ENCODE measurements around the gene AIP.

The AIP gene

DNA sequence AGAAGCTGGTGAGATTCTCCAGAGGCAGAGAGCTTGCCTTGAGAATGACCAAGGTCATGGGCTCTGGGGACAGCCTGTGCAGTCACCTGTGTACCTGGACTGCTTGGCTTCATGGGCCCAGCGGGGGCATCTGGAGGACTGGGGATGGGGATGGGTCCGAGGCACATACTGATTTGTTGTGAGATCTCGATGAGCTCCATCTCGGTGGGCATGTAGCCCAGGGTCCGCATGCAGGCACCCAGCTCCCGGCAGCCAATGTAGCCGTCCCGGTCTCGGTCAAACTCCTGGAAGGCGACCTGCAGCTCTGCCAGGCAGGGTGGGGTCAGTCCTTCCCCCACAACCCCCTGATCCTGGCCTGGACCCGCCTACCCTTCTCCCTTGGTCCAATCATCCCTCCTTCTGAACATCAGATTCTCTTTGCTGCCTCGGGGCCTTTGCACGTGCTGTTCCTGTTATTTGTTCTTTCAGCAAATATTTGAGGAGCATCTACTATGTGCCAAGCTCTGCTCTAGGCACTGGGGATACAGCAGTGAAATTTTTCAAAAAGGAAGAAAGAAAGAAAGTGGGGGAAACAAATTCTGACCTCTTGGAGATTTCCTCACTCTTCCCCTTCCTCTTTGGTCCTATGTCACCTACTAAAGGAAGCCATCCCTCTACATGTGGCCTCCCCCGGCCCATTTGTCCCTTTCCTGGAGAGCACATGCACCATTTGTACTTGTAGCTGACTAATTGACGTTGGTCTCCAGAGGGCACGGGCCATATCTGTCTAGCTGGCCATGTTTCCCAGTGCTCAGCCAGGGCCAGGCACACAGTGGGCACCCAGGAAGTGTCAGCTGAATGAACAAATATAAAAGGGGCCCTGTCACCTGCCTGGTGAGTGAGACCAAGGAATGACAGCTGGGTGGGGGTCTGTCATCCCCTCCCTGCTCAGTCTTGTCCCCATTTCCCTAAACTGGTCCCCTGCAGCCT lies 38.3 kb downstream of the AIP start:
- no peak overlapping the region for H3K4me3 ChIP-seq (ENCODE audit: low read length)
- no peaks in the 10 kb centered on the region for H3K9me3 ChIP-seq (ENCODE audit: control insufficient read depth, low read length)
- peaks cover 30% of the 10 kb centered on the region for H3K27me3 ChIP-seq (replicated peaks; ENCODE audit: control insufficient read depth, insufficient read depth, low read length)
- H3K4me1 ChIP-seq (ENCODE audit: control insufficient read depth, insufficient read depth, low read length): no peaks in the 10 kb centered on the region
- DNase-seq (ENCODE audit: low read depth): no peak
- H3K36me3 ChIP-seq (ENCODE audit: control insufficient read depth, insufficient read depth, low read length, severe bottlenecking): no peaks in the 10 kb centered on the region
- no peak overlapping the region for H3K9ac ChIP-seq (ENCODE audit: low read length)

DNA sequence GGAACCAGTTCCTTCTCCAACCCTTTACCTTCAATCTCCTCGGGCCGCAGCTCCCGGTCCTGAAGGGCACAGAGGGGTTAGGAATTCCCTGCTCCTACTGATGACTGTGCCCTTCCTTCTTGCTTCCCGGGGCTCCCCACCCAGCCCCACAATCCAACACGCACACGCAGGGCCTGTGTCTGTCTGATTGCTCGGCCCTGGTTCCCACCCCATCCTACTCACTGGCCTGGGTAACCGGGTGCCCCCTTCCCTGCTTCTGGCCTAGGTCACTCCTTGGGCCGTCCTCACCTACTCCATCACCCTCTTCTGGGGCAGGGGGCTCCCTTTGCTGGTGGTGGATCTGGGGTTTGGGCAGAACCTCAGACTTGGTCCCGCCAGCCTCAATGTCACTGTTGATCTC lies 39.1 kb downstream of the AIP start:
- no peak overlapping the region for H3K4me3 ChIP-seq (ENCODE audit: low read length)
- no peaks in the 10 kb centered on the region for H3K36me3 ChIP-seq (ENCODE audit: control insufficient read depth, insufficient read depth, low read length, severe bottlenecking)
- peaks cover 3% of the 10 kb centered on the region for H3K9me3 ChIP-seq (ENCODE audit: control insufficient read depth, low read length)
- no peak for DNase-seq (ENCODE audit: low read depth)
- no peaks in the 10 kb centered on the region for H3K4me1 ChIP-seq (ENCODE audit: control insufficient read depth, insufficient read depth, low read length)
- peaks cover 30% of the 10 kb centered on the region for H3K27me3 ChIP-seq (replicated peaks; ENCODE audit: control insufficient read depth, insufficient read depth, low read length)
- H3K9ac ChIP-seq (ENCODE audit: low read length): no peak overlapping the region

DNA sequence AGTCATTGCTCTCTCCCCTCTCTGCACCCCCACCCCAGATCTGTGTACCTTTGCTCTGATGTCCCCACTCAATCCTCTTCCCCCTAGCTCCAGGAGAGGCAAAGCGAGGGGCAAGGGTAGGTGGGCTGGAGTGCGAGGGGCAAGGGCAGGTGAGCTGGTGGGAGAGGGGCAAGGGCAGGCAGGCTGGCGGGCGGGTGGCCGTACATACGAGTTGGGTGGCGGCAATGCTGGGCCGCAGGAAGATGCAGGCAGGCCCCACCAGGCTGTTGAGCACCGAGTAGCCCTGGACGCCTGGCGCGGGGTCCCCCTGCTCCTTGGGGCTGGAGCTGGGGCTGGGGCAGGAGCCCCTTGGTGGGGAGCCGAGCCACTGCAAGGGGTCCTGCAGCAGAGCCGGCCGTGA lies 39.5 kb downstream of the AIP start:
- no peak overlapping the region for H3K9ac ChIP-seq (ENCODE audit: low read length)
- H3K27me3 ChIP-seq (replicated peaks; ENCODE audit: control insufficient read depth, insufficient read depth, low read length): peaks cover 34% of the 10 kb centered on the region
- H3K36me3 ChIP-seq (ENCODE audit: control insufficient read depth, insufficient read depth, low read length, severe bottlenecking): no peaks in the 10 kb centered on the region
- no peak overlapping the region for H3K4me3 ChIP-seq (ENCODE audit: low read length)
- no peak for DNase-seq (ENCODE audit: low read depth)
- peaks cover 3% of the 10 kb centered on the region for H3K9me3 ChIP-seq (ENCODE audit: control insufficient read depth, low read length)
- H3K4me1 ChIP-seq (ENCODE audit: control insufficient read depth, insufficient read depth, low read length): no peaks in the 10 kb centered on the region

DNA sequence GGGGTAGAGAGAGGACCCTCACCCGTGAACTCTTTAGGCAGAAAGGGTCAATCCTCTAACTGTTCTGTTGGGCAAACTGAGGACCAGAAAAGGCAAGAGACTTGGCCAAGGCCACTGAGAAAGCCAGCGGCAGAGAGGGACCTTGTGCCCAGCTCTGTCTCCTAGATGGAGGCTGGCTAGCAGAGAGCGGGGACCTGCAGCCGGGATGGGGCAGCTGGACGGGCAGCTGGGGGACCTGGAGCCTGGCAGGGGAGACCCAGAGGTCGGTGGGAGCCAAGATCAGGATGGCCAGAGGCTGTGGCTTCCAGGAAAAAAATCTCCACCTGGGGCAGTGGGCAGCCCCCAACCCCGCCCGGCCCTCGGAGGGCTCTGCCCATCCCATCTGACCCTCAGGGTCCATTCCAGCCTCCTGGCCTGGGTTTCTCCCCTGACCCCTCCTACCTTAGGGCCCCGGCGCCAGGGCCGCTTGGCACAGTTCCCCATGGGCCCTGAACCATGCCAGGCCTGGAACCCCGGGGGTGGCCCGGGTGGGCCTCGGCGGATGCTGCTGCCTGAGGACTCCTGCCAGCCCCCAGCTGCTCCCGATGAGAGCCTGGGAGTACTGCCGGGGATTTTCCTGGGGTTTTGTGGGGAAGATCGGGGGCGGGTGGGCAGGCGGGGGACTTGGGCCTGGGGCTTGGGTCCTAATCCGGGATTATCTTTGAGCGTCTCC lies 40.2 kb downstream of the AIP start, which contains the start of gene CABP2:
CABP2 (minus strand) TSS at position 603 of the 712 bp plus-strand sequence; CDS start at position 483, 120 bp downstream.
- Histone ChIP-seq H3K36me3 (ENCODE audit: control insufficient read depth, insufficient read depth, low read length, severe bottlenecking) (no peaks in the 10 kb centered on the region), H3K4me1 (ENCODE audit: control insufficient read depth, insufficient read depth, low read length) (no peaks in the 10 kb centered on the region), H3K4me3 (ENCODE audit: low read length) (no peak within 1 kb of the TSS), H3K27me3 (replicated peaks; ENCODE audit: control insufficient read depth, insufficient read depth, low read length) (peaks cover 38% of the 10 kb centered on the region), H3K9ac (ENCODE audit: low read length) (no peak within 1 kb of the TSS), H3K9me3 (ENCODE audit: control insufficient read depth, low read length) (peaks cover 3% of the 10 kb centered on the region)
- DNase-seq (ENCODE audit: low read depth): no peak

DNA sequence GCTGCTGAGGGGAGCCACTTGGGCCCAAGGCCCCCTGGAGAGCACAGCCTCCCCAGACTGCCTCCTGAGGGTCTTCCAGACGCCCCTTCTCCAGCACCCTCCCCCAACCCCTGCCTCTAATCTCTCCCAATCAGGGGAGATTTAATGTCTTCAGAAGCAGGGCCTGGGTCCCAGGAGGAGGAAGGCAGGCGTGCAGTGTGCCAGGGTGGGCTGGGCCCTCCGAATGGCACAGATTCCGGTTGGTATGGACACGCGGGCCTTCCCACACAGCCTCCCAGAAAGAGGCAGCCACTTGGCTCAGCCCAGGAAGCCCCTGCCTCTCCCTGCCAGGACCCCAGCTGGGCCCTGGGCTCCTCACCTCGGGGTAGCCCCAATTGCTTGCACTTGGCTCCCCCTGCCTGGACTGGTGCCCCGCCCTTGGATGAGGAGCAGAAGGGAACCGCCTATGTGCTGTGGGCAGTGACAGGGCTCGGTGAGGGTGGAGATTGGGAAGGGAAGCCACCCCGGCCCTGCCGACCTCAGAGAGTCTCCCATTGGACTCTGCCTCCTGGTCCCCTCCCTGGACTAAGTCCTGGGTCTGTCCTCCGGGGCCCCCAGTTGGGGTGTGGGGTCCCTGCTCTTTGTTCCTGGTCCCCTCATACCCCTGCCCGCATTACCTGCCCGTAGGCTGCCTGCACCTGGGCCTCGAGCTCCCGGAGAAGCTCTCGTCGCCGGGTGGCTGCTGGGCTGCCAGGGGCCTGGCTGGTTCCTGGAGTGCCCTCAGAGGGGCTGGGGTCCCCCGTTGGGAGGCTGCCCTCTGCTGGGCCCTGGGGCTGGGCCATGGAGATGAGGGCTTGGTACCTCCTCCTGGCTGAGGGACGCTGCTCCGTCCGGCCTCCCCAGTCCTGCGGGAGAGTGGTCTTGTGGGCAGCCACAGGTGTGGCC lies 41.0 kb downstream of the AIP start:
- Histone ChIP-seq H3K4me3 (ENCODE audit: low read length) (no peak overlapping the region), H3K9ac (ENCODE audit: low read length) (no peak overlapping the region), H3K9me3 (ENCODE audit: control insufficient read depth, low read length) (peaks cover 3% of the 10 kb centered on the region), H3K36me3 (ENCODE audit: control insufficient read depth, insufficient read depth, low read length, severe bottlenecking) (no peaks in the 10 kb centered on the region), H3K4me1 (ENCODE audit: control insufficient read depth, insufficient read depth, low read length) (no peaks in the 10 kb centered on the region), H3K27me3 (replicated peaks; ENCODE audit: control insufficient read depth, insufficient read depth, low read length) (peaks cover 40% of the 10 kb centered on the region)
- no peak for DNase-seq (ENCODE audit: low read depth)

DNA sequence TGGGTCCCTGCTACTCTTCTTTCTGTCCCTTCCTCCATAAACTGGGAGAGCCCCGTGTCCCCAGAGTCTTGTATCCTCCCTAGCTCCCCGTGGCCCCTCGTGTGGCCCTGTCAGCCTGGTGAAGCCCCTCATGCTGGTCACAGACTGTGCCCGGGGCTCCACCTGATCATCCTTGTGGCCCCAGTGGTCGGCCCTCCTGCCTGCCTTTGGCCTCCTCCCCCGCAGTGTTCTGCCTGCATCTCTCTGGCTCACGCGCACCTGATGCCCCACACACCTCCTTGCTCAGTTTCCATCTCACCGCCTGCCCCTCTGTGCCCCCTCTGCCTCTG lies 41.6 kb downstream of the AIP start:
- Histone ChIP-seq H3K4me3 (ENCODE audit: low read length) (no peak overlapping the region), H3K9ac (ENCODE audit: low read length) (no peak overlapping the region), H3K4me1 (ENCODE audit: control insufficient read depth, insufficient read depth, low read length) (no peaks in the 10 kb centered on the region), H3K9me3 (ENCODE audit: control insufficient read depth, low read length) (peaks cover 3% of the 10 kb centered on the region), H3K36me3 (ENCODE audit: control insufficient read depth, insufficient read depth, low read length, severe bottlenecking) (no peaks in the 10 kb centered on the region), H3K27me3 (replicated peaks; ENCODE audit: control insufficient read depth, insufficient read depth, low read length) (peaks cover 40% of the 10 kb centered on the region)
- DNase-seq (ENCODE audit: low read depth): no peak

DNA sequence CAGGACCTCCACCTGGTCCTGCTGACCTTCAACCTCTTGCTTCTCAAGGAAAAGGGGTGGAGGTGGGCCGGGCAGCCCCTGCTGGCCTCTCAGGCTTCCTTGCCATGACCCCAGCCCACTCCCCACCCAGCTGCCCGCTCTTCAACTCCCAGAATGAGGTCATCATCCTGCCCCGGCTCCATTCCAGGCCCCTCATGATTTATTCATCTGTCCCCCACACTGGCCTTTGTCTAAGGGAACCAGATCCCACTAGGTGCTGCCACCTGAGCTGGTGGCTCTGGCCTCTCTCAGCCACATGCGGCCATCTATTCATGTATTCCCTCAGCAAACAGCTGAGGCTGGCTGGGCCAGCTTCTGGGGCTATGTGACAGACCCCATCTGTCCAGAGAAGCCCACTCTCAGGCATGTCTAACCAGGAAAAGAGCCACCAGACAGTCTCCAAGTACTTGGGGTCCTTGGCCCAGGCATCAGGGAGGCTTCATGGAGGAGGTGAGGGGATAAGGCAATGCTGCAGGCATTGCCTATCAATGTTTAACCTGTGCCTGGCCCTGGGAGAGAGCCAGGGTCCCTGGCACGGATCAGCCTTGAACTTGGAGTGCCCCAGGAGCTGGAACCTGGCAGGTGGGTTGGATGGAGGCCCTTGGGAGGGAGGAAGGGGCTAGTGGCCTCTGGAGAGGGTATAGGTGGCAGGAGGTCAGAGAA lies 42.6 kb downstream of the AIP start:
- Histone ChIP-seq H3K4me1 (ENCODE audit: control insufficient read depth, insufficient read depth, low read length) (no peaks in the 10 kb centered on the region), H3K9ac (ENCODE audit: low read length) (no peak overlapping the region), H3K4me3 (ENCODE audit: low read length) (no peak overlapping the region), H3K9me3 (ENCODE audit: control insufficient read depth, low read length) (peaks cover 3% of the 10 kb centered on the region), H3K36me3 (ENCODE audit: control insufficient read depth, insufficient read depth, low read length, severe bottlenecking) (no peaks in the 10 kb centered on the region), H3K27me3 (replicated peaks; ENCODE audit: control insufficient read depth, insufficient read depth, low read length) (peaks cover 40% of the 10 kb centered on the region)
- no peak for DNase-seq (ENCODE audit: low read depth)

DNA sequence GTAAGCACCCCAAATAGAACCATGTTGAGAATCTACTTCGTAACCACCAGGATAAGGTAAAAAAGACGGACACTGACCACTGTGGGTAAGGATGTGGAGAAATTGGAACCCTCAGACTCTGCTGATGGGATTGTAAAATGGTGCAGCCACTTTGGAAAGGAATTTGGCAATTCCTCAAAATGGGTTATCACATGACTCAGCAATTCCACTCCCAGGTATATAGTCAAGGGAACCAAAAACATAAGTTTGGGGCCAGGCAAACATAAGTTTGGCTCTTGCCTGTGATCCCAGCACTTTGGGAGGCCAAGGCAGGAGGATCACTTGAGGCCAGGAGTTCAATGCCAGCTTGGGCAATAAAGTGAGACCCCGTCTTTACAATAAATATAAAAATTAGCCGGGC lies 45.5 kb downstream of the AIP start:
- H3K9ac ChIP-seq (ENCODE audit: low read length): no peak overlapping the region
- H3K4me1 ChIP-seq (ENCODE audit: control insufficient read depth, insufficient read depth, low read length): no peaks in the 10 kb centered on the region
- no peak overlapping the region for H3K4me3 ChIP-seq (ENCODE audit: low read length)
- no peaks in the 10 kb centered on the region for H3K36me3 ChIP-seq (ENCODE audit: control insufficient read depth, insufficient read depth, low read length, severe bottlenecking)
- DNase-seq (ENCODE audit: low read depth): no peak
- H3K27me3 ChIP-seq (replicated peaks; ENCODE audit: control insufficient read depth, insufficient read depth, low read length): peaks cover 31% of the 10 kb centered on the region
- peaks cover 12% of the 10 kb centered on the region for H3K9me3 ChIP-seq (ENCODE audit: control insufficient read depth, low read length)

DNA sequence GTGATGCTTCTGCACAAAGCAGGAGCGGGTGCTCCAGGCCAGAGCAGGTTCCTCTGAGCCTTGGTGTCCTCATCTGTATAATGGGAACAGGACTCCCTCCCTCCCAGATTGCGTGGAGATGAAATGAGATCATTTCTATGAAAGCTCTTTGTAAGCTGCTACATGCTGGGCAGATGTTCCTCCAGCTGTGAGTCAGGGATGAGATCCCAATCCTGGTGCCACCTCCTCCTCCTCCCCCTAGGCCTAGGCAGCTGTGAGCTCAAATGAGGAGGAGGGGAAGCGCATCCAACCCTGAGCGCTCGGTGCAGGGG lies 47.4 kb downstream of the AIP start:
- Histone ChIP-seq H3K4me1 (ENCODE audit: control insufficient read depth, insufficient read depth, low read length) (no peaks in the 10 kb centered on the region), H3K4me3 (ENCODE audit: low read length) (no peak overlapping the region), H3K27me3 (replicated peaks; ENCODE audit: control insufficient read depth, insufficient read depth, low read length) (peaks cover 18% of the 10 kb centered on the region), H3K36me3 (ENCODE audit: control insufficient read depth, insufficient read depth, low read length, severe bottlenecking) (no peaks in the 10 kb centered on the region), H3K9ac (ENCODE audit: low read length) (no peak overlapping the region), H3K9me3 (ENCODE audit: control insufficient read depth, low read length) (peaks cover 26% of the 10 kb centered on the region)
- no peak for DNase-seq (ENCODE audit: low read depth)

DNA sequence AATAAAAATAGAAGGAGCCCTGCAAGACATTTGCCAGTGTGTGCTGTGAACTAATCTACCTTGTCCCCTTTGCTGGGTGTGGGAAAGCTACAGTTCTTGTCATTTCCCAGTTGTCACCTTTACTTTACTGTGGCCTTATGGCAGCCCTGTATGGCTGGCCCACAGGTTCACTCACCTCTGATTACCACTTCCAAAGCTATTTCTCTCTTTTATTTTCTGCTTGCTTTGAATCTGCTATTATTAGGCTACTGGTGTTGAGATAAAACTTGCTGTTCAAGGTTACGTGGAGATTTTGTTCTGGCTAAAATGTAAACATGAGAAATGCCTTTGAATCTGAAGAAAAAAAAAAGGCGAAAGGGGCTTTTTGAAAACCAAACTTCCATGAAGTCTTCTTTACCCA lies 50.1 kb downstream of the AIP start:
- H3K27me3 ChIP-seq (replicated peaks; ENCODE audit: control insufficient read depth, insufficient read depth, low read length): peaks cover 2% of the 10 kb centered on the region
- H3K9ac ChIP-seq (ENCODE audit: low read length): no peak overlapping the region
- peaks cover under 1% of the 10 kb centered on the region for H3K4me1 ChIP-seq (ENCODE audit: control insufficient read depth, insufficient read depth, low read length)
- DNase-seq (ENCODE audit: low read depth): no peak
- no peak overlapping the region for H3K4me3 ChIP-seq (ENCODE audit: low read length)
- peaks cover 28% of the 10 kb centered on the region for H3K9me3 ChIP-seq (ENCODE audit: control insufficient read depth, low read length)
- no peaks in the 10 kb centered on the region for H3K36me3 ChIP-seq (ENCODE audit: control insufficient read depth, insufficient read depth, low read length, severe bottlenecking)
